ENCODE results near the gene SLC9A3.

SLC9A3 gene

DNA sequence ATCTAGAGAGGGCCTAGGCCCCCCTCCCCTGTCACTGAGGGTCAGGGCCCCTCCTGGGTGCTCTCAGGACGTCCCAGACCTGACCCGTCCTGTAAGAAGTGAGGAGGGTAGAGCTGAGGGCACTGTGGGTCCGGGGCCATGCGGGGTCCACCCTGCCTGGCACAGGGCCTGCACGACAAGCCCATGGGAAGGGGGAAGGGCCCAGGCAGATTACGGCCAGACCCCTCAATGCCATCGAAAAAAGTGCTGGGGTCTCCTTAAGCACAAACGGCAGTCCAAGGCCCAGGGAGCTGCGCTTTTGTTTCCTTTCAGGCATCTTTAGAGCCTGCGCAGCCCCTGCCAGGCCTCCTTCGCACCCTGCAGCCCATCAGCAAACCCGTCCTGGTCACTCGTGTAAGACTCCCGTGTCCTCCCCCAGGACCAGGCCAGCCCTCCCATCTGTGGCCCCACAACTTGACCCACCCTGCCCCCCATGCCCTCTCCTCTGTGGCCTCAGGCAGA, 85.7 kb downstream of the SLC9A3 start:
- no peak for DNase-seq

DNA sequence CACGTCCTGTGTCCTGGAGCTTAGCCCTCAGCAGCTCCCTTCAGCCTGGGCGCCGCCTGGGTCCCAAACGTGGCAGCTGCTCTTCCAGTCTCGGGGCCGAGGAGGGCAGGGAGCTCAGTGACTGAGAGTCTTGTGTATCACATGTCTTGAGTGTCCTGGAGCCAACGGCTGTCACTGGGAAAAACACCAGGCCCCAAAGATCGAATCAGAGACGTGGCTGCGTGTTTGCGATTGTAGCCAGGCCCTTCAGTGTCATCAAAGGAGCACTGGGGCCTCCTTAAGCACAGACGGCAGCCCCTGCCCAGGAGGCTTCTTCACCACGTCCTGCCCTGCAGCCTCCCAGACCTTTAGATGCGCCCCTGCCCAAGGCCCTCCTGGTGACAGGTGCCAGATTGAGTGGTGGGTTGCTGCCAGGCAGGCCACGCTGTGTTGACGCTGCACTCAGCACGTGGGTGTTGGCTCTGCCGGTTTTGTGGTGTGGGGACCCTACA, 86.9 kb downstream of the SLC9A3 start:
- DNase-seq: no peak

DNA sequence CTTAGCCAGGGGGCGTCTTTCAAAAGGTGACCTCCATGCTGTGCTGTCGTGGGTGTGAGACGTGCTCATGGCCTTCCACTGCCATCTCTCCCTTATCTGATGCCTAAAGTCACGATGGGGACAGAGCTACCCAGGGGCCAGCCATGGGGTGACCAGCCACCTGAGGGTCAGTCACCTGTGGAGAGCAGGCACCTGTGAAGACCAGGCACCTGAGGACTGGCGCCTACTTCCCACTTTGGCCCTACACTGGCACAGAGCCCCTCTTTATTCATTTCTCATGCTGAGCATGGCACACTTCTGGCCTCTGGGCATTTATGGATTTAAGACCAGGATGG, 87.6 kb downstream of the SLC9A3 start:
- no peak for DNase-seq

DNA sequence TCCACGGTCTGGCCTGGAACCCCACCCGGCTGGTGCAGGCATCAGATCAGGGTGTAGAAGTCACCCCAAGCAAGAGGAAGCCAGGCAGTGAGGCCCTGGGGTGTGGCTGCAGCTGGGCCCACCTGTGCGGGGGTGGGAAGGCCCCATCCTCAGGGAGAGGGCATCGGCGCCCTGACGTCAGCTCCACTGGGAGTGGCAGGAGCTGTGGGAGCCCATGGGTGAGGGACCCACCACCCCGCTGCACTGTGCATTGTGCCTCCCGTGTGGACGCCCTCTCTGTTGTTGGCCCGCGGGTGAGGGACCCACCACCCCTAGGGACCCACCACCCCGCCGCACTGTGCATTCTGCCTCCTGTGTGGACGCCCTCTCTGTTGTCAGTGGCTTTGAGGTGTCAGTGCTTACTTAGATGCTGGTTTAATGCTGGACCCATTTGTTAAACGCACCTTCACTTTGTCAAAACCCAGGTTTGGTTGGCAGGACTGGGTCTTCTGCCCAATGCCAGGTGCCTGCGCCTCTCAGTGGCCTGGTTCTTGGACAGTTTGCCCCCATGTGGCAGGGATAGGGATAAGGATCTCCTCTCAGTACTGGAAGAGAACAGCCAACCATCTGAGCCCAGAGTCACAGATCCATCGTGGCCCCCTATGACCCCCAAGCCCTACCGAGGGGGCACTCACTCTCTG, 88.1 kb downstream of the SLC9A3 start:
- DNase-seq: no peak

DNA sequence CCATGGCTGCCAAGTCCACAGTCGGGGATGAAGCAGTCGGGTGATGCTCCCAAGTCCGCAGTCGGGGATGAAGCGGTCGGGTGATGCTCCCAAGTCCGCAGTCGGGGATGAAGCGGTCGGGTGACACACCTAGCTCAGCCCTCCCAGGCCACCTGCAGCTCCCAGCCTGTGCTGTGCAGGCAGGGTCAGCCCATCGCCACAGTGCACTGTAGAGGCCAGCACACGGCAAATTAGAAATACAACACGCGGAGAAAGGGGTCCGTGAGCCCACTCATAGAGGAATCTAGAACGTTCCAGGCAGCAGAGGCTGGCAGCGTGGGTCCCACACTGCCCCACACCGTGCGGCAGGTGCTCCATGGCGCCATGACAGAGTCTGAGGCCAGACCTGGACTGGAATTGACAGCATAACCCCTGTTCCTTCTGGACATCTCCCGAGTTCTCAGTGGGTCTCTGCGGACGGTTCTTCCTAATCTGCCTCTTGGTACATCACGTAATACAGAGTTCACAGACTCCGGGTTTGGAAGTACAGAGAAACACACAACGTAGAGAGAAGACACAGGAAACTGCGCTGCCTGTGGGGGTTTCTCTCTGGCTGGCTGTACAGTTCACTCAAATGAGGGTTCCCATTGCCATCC, 89.0 kb downstream of the SLC9A3 start:
- no peak for DNase-seq

DNA sequence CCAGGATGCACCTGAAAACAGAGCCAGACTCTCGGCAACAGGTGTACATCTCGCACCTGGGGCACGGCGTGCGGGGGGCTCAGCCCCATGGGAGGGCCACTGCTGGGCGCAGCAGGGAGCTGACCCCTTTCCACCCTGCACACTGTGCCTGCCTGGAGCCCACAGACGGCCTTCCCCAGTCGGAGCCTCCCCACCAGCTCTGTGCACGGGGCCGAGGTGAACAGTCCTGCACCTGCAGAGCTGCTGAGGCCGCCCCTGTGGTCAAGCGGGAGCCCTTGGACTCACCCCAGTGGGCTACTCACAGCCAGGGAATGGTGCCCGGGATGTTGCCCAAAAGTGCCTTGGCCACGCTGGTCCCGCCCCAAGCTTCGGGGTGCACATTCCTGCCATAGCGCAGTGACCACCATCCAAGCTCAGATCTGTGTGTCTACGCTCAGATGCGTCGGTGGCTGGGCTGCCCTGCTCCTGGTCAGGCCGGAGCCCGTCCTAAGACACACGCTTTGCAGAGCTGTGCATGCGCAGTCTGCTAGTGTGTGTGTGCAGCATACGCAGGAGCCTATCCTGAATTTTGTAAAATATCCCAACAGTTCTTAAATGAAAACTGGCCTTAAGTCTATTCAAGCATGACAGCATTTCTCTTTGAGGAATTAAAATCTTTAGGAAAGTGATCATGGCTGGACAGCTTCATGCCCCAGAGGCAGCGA, 89.7 kb downstream of the SLC9A3 start:
- no peak for DNase-seq

DNA sequence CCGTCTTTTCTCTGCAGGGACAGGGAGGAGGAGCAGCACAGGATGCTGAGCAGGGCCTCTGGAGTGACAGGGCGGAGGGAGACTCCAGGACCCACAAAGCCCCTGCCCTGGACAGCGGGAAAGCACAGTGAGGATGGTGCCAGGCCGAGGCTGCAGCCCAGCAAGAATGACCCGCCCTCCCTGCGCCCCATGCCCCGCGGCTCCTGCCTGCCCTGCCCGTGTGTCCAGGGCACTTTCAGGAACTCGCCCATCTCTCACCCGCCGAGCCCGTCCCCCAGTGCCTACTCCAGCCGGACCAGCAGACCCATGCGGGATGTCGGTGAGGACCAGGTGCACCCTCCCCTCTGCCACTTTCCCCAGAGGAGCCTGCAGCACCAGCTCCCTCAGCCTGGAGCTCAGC, 90.4 kb downstream of the SLC9A3 start:
- DNase-seq: no peak

DNA sequence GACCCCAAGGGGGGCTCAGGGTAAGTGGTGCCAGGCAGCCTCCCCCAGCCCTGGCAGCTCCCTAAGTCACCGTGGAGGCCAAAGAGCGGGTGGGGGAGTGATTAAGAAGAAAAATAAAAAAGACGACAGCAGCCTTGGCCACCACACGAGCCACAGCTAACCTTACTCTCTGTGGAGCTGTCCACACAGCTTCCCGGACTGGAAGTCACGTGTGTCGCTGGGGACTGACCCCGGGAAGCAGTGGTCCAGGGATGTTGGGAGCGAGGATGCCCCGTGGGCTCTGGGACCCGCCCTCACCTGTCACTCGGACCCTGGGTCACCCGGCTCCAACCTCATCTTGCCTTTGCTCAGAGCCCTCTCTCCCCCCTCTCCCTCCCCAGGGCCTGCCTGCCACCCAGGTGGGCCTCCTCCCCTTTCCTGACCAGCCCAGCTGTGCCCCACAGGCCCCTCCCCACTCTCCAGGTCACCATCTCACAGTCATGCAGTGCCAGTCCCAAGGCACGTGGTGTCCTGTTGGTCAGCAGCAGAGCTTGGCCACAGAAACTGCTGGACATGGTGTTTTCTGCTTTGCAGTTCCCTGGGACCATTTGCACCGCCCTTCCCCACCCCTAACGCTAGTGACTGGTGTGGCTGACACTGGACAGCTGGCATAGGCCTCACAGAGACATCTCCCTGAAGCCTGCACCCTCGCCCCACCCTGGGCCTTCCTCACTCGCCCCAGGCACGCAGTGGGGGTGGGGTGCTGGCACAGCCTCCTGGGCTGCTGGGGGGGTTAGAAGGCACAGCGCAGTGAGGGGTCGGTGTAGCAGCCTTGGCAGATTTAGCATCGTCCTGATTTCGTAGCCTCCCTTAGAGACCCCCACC, 91.1 kb downstream of the SLC9A3 start:
- no peak for DNase-seq

DNA sequence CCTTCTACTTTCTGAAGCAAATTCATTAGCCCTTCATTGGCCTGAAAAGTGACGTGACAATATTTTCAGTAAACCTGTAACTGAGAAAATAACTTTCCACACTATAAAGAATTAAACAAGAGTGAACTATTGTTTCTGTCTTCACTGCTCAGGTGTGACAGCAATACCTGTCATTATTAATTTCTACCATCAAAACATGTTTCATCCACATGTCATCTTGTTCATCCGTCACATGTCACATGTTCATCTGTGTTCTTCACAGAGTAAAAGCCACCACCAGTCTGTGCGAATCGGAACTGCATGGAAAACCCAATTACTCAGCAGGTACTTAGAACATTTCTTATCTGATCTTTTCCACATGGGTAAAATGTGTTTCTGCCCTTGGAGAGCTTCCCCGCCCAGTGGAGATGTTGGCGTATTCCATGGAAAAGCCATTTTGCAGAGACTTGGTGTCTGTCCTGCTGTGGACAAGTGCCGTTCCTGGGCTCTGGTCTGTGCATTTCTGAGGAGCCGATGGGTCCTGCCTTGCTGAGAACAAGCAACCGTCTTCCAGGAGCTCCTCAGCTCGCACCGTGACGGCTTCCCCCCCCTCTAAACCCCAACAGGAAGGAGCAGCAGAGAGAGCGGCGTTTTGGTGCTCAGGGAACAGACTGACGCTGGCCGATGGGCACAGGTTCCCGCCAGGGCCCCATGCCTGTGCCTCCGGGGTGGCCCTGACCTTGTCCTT, 91.9 kb downstream of the SLC9A3 start:
- DNase-seq: no peak

DNA sequence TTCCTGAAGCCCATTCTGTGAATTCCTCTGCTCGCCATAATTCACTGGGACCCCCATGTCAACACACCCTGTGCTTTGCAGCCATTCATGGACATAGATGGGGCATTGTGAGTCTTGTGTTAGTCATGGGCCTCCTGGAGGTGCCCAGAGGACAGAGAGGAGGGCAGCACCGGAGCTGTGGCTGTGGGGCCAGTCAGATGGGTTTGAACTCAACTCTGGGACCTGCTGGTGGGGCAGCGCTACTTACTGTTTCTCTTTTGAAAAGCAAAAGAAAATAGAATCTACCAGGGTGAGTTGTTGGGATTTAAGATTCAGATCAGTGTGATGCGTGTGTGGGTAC, 92.6 kb downstream of the SLC9A3 start:
- DNase-seq: no peak

DNA sequence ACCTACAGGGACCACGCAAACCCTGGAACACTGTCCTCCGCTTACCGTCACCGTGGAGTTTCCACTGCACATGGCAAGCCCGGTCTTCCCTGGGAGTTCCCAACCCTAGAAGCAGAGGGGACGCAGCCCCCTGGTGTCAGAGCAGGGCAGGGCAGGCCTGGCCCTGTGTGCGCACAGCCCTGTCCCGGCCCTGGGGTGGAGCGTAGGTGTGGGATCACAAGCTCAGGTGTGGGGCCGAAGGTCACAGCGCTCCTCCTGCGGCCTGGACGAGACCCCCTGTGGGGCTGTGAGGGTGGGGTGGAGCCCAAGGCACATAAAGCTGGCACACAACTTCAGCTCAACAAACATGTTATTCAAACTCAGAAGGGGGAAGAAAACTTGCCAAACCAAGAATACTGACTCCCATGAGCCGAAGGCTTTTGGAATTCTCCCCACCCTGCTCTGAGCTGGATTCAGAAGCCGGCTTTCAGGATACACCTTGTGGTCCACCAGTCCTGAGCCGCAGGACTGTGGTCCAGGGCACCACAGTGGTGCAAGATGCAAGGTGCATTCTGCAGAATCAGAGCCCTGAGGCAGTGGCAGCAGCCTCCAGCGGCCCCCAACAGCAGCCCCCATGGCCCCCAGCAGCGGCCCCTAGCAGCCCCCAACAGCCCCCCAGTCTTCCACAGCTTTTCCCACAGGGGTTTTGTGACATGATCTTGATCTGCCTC, 93.1 kb downstream of the SLC9A3 start:
- peak in 1 of 4 experiments; percentile 19 for DNase-seq

DNA sequence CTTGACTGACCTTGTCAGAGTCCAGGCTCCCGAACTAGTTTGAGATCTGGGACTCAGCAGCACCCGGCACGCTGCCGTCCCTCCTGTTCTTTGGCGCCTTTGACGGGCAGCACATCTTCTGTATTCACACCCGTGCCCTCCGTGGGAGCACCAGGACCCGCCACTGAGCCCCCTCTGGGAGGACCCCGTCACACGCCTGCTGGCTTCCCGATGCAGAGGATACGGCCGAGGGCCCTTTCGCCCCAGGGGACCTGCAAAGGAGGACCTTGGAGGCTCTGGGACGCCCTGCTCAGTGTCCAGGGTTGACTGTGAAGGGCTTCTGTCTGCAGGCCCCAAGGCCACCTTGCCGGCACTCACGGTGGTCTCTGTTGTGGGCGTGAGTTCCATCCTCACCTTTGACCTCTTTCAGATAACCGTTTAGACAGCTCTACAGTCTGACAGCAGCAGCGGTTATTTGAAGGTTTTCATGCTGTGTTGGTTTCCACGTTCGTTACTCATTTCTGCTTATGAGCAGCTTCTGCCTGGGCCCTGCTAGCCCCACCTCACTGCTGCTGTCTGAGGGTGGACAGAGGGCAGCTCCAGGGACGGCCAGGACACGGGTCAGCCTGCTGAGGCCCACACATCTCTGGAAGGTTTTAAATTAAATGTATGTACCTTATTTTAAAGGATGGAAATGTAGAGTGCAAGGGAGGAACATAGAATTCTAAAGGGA, 93.9 kb downstream of the SLC9A3 start:
- DNase-seq: no peak

DNA sequence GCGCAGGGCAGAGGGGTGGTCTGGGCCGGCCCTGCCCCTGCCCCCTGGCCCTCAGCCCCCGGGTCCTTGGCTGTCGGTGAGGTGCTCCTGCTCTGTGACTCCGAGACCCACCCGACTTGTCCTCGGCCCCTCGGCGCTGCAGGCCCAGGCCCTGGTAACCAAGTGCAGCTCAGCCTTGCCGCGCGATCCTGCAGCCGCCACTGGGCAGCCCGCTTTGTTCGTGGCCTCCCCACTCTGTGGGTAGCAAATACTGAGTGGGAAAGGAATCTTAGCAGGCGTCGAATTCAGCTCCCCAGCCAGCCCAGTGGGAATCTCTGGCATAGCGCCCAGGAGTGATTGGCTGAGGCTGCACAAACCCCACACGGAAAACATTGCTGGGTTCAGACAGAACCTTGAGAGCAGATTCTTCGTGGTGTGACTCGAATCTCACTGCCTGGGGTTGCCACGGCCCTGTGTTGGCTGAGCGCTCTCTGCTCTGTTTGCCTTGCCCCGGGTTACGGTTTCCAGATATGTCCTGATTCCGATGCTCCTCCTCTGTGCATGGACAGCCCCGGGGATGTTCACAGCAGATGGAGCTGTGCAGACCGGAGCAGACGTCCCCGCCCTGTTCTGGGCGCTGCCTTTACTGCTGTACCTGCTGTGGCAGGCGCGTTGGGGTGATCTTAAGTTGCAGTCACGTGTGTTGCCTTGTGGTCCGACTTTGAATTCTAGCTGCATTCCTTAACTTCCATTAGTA, 94.6 kb downstream of the SLC9A3 start:
- no peak for DNase-seq

DNA sequence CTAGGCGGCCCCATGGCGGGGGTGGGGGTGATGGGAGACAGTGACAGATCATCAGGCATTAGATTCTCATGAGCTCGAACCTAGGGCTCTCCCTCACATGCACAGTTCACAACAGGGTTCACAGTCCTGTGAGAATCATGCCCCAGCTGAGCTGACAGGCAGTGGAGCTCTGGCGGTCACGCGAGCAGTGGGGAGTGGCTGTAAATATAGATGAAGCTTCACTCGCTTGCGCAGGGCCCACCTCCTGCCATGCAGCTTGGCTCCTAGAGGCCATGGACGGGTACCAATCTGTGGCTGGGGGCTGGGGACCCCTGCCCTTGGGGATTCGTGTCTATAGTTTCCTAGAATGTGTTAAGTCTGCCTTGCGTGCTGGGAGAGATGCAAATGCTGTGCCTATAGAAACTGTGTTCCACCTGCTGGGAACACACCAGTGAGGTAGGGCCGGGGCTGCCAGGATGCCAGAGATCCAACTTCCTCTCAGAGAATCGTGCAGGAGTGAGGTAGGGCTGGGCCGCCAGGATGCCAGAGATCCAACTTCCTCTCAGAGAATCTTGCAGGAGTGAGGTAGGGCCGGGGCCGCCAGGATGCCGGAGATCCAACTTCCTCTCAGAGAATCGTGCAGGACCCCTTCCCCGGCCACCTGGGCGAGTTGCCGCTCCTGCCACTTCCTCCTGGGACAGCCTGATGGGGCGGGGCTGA, 95.3 kb downstream of the SLC9A3 start:
- no peak for DNase-seq

DNA sequence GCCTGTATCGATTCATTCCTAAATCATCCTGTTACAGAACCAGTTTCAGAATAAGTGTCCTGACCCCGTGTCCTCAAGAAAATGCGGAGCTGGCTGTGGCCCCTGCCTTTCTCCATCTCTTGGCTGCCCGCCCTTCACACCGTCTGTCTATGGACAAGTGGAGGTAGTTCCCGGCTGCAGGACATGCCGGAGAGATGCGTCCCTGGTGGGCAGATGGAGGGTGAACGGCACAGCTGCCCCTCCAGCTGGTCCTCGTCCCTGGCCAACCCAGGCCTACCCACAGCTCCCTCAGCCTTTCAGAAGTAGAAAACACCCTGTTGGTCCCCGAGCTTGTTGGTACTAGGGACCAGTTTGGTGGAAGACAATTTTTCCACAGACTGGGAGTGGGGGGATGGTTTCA, 96.0 kb downstream of the SLC9A3 start:
- DNase-seq: no peak

DNA sequence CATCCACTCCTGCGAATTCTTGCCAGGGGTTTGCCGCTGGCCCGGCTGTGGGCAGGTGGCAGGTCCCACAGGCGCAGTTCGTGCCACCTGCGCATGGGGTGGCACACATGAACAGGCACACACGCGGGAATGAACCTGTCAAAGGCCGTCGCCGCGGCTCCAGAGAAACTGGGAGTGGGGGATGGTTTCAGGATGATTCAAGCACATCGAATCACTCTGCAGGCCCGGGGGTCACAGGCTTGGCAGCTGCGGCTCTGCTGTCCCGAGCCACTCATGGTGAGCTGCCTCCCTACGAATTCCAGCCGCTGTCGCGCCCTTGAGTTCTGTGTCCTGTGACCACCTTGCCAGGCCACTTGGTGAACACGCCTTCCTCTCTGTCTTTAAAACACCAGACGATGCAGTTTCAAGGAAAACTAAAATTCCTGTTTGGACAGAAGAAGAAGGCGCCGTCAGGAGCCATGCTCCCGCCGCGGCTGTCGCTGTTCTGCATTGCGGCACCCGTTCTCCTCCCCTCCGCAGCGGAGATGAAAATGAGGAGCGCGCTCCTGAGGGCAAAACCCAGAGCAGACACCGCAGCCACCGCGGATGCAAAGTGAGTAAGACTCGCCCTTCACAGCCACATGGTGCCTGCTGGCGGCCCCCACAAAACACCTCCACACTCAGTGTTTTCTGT, 96.7 kb downstream of the SLC9A3 start:
- DNase-seq: no peak

DNA sequence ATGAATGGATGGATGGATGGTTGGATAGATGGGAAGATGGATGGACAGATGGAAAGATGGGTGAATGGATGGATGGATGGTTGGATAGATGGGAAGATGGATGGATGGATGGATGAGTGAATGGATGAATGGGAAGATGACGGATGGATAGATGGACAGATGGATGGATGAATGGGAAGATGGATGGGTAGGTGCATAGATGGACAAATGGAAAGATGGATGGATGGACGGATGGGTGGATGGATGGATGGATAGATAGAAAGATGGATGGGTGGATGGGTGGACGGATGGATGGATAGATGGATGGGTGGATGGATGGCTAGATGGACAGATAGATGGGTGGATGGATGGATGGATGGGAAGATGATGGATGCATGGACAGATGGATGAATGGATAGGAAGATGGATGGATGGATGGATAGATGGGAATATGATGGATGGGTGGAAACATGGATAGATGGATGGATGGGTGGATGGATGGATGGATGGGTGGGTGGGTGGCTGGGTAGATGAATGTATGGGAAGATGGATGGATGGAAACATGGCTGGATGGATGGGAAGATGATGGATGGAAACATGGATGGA, 97.8 kb downstream of the SLC9A3 start:
- DNase-seq: no peak

DNA sequence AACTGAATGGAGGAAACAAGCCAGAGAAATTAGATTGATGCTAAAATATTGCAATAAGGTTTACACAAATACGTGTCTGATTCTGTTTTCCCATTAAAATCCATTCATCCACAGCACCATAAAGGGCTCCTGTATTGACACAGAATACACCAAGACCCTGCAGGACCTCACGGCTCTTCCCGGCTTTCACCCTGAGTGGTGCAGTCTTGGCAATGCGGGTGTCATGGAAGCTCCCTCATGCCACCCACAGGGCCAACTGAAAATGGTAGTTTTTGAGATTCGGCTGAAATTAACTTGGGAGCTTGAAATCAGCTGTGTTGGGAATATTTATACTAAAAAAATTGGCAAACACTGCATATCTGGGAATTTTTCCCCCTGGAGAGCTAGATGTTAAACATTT, 98.5 kb downstream of the SLC9A3 start:
- no peak for DNase-seq
